ENCODE data around the gene CPZ. TPM values are rescaled to one million over a fixed set of nuclear protein-coding genes. Genes with fewer than 3 reads are reported as not detected.

Gene CPZ
- total and polyA plus RNA-seq, 2 experiments from 2014 or later, result 13.4 to 19.0 TPM

- DNase-seq, result no peak
- H3K36me3 ChIP-seq (ENCODE audit: low read depth), result no peaks in the 10 kb centered on the region
- H3K9ac ChIP-seq, result no peak overlapping the region
- H3K9me3 ChIP-seq (ENCODE audit: low read depth), result no peaks in the 10 kb centered on the region
- no peak overlapping the region for H3K4me3 ChIP-seq
- H2AFZ ChIP-seq, result no peak overlapping the region
- TF ChIP-seq EZH2 (IDR thresholded peaks at IDR 0.05; ENCODE audit: insufficient read depth, poor library complexity, severe bottlenecking) (no peak), EZH2phosphoT487 (IDR thresholded peaks at IDR 0.05; ENCODE audit: insufficient read depth, low read depth) (no peak)
- no peaks in the 10 kb centered on the region for H3K4me1 ChIP-seq (ENCODE audit: insufficient read depth)
- peaks cover 6% of the 10 kb centered on the region; the same call in 1 of the 2 replicates for H3K27me3 ChIP-seq (replicated peaks; ENCODE audit: insufficient read depth)
- WGBS, 2 experiments (ENCODE audit: low coverage in 1 of 2, low lambda C conversion rate in 2 of 2, missing lambda C conversion rate in 2 of 2), result 64 to 67% methylated on average over 9 of the region's 9 CpGs
- no peaks in the 10 kb centered on the region for H3F3A ChIP-seq (ENCODE audit: insufficient read depth)
- H4K20me1 ChIP-seq (ENCODE audit: insufficient read depth), result no peaks in the 10 kb centered on the region
- no peak overlapping the region for H3K27ac ChIP-seq
- H3K79me2 ChIP-seq (ENCODE audit: insufficient read depth), result no peaks in the 10 kb centered on the region
- no peak overlapping the region for H3K4me2 ChIP-seq (ENCODE audit: unreplicated experiment)
- in situ Hi-C loops (cut with MboI), result loop anchor here (10.0 kb wide), 1 partner anchor 122 kb away; no protein-coding TSS in a partner anchor
- H3K9me2 ChIP-seq (ENCODE audit: insufficient read depth), result no peaks in the 10 kb centered on the region
These were observed 4.3 kb downstream of the CPZ start for GRCh38 chr4:8596891-8597290.

DNA sequence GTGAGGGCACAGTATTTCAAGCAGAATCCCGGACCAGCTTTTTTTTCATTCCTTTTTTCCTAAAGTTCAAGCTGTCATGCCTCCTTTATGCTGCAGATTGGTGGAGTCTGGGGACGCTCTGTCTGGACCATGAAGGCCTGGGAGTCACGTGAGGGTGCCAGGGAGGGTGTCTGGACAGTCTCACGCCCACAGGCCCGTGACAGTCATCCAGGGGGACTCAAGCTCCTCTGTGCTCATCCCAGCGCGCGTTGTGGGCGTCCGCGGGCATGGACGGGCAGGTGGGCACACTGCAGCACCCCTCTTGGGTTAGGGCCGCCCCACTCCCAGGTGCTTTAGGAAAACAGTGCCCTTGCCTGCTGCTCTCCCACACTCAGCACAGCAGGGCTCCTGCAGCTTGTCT, 4.8 kb downstream of the CPZ start:
- no peak overlapping the region for H3K27ac ChIP-seq
- peaks cover 6% of the 10 kb centered on the region; the same call in 1 of the 2 replicates for H3K27me3 ChIP-seq (replicated peaks; ENCODE audit: insufficient read depth)
- H3K4me2 ChIP-seq (ENCODE audit: unreplicated experiment), result no peak overlapping the region
- no peaks in the 10 kb centered on the region for H3K4me1 ChIP-seq (ENCODE audit: insufficient read depth)
- H3K36me3 ChIP-seq (ENCODE audit: low read depth), result no peaks in the 10 kb centered on the region
- no peaks in the 10 kb centered on the region for H3K9me3 ChIP-seq (ENCODE audit: low read depth)
- no peaks in the 10 kb centered on the region for H3K79me2 ChIP-seq (ENCODE audit: insufficient read depth)
- no peak overlapping the region for H3K4me3 ChIP-seq
- no peaks in the 10 kb centered on the region for H3F3A ChIP-seq (ENCODE audit: insufficient read depth)
- H2AFZ ChIP-seq, result no peak overlapping the region
- no peak for TF ChIP-seq EZH2phosphoT487 (IDR thresholded peaks at IDR 0.05; ENCODE audit: insufficient read depth, low read depth)
- H4K20me1 ChIP-seq (ENCODE audit: insufficient read depth), result no peaks in the 10 kb centered on the region
- in situ Hi-C loops (cut with MboI), result loop anchor here (10.0 kb wide), 1 partner anchor 123 kb away; no protein-coding TSS in a partner anchor
- no peak for DNase-seq
- WGBS, 2 experiments (ENCODE audit: low coverage in 1 of 2, low lambda C conversion rate in 2 of 2, missing lambda C conversion rate in 2 of 2), result 75 to 78% methylated on average over 13 of the region's 13 CpGs
- H3K9ac ChIP-seq, result no peak overlapping the region
- no peaks in the 10 kb centered on the region for H3K9me2 ChIP-seq (ENCODE audit: insufficient read depth)

GRCh38 chr4:8597791-8598190, 5.2 kb downstream of the CPZ start:
- H3K36me3 ChIP-seq (ENCODE audit: low read depth), result no peaks in the 10 kb centered on the region
- H3F3A ChIP-seq (ENCODE audit: insufficient read depth), result no peaks in the 10 kb centered on the region
- no peak overlapping the region for H2AFZ ChIP-seq
- no peak overlapping the region for H3K27ac ChIP-seq
- H3K79me2 ChIP-seq (ENCODE audit: insufficient read depth), result no peaks in the 10 kb centered on the region
- in situ Hi-C loops (cut with MboI), result loop anchor here (10.0 kb wide), 1 partner anchor 123 kb away; no protein-coding TSS in a partner anchor
- no peaks in the 10 kb centered on the region for H3K9me2 ChIP-seq (ENCODE audit: insufficient read depth)
- 81 to 84% methylated on average over 15 of the region's 15 CpGs for WGBS, 2 experiments (ENCODE audit: low coverage in 1 of 2, low lambda C conversion rate in 2 of 2, missing lambda C conversion rate in 2 of 2)
- no peak for TF ChIP-seq EZH2phosphoT487 (IDR thresholded peaks at IDR 0.05; ENCODE audit: insufficient read depth, low read depth)
- TF ChIP-seq EZH2 (IDR thresholded peaks at IDR 0.05; ENCODE audit: insufficient read depth, poor library complexity, severe bottlenecking), result no peak
- H3K9ac ChIP-seq, result no peak overlapping the region
- no peaks in the 10 kb centered on the region for H4K20me1 ChIP-seq (ENCODE audit: insufficient read depth)
- DNase-seq, result no peak
- no peaks in the 10 kb centered on the region for H3K9me3 ChIP-seq (ENCODE audit: low read depth)
- H3K4me2 ChIP-seq (ENCODE audit: unreplicated experiment), result no peak overlapping the region
- H3K4me1 ChIP-seq (ENCODE audit: insufficient read depth), result no peaks in the 10 kb centered on the region
- no peak overlapping the region for H3K4me3 ChIP-seq
- peaks cover 6% of the 10 kb centered on the region; the same call in 1 of the 2 replicates for H3K27me3 ChIP-seq (replicated peaks; ENCODE audit: insufficient read depth)

DNA sequence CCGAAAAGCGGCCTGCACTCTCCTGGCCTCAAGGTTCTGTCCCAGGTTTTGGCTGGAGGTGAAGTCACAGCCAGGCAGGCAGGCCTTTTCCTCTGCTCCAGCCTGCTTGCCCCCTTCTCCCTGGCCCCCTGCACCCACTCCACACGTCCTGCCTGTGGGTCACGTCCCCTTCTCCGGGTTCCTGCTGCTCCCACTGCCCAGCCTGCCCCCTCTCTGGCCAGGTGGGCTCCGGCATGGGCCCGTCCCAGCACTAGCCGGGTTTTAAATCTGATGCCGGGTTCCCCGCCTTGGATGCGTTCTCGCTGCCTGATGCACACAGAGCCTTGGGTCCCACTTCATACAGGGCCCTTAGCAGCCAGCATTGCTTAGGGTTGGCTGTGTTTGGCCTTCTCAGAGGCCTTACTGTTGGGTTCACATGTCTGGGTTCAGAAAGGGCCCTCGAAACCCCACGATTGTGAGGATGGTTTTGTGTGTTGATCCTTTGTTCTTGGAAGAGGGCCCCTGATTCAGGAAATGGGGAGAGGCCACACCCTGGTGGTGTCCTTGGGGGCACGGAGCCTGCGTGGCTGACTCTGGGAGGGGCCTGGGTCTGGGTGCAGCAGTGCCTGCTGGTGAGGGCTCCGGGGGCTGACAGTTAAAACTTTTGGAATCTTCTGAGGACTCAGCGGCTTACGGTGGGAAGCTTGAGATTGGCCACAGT, 6.0 kb downstream of the CPZ start:
- Histone ChIP-seq H3K36me3 (ENCODE audit: low read depth) (no peaks in the 10 kb centered on the region), H3K79me2 (ENCODE audit: insufficient read depth) (no peaks in the 10 kb centered on the region), H3F3A (ENCODE audit: insufficient read depth) (no peaks in the 10 kb centered on the region), H3K9me3 (ENCODE audit: low read depth) (no peaks in the 10 kb centered on the region), H3K27me3 (replicated peaks; ENCODE audit: insufficient read depth) (no peaks in the 10 kb centered on the region), H3K4me1 (ENCODE audit: insufficient read depth) (no peaks in the 10 kb centered on the region), H3K4me2 (ENCODE audit: unreplicated experiment) (no peak overlapping the region), H4K20me1 (ENCODE audit: insufficient read depth) (no peaks in the 10 kb centered on the region), H2AFZ (no peak overlapping the region), H3K27ac (no peak overlapping the region), H3K9ac (no peak overlapping the region), H3K4me3 (no peak overlapping the region), H3K9me2 (ENCODE audit: insufficient read depth) (no peaks in the 10 kb centered on the region)
- TF ChIP-seq EZH2 (IDR thresholded peaks at IDR 0.05; ENCODE audit: insufficient read depth, poor library complexity, severe bottlenecking), result no peak
- TF ChIP-seq EZH2phosphoT487 (IDR thresholded peaks at IDR 0.05; ENCODE audit: insufficient read depth, low read depth), result no peak
- WGBS, 2 experiments (ENCODE audit: low coverage in 1 of 2, low lambda C conversion rate in 2 of 2, missing lambda C conversion rate in 2 of 2), result 71 to 72% methylated on average over 19 of the region's 19 CpGs
- DNase-seq, result no peak
- in situ Hi-C loops (cut with MboI), result loop anchor here (10.0 kb wide), 1 partner anchor 124 kb away; no protein-coding TSS in a partner anchor
